Keratinocyte (primary cell): ENCODE measurements around the gene ZNF35. TPM values are rescaled to one million over a fixed set of nuclear protein-coding genes. Genes with fewer than 3 reads are reported as not detected.

Source experiments
- DNase-seq: peaks from one replicate; pipeline ENCODE4 v3.0.0-alpha.2; 2011; ENCODE audit warnings: low read depth, missing footprints, low spot score
- FAIRE-seq: peaks from 2 replicates; lab custom pipeline; 2011; peaks lifted over from hg19 to GRCh38; lab: Jason Lieb, UNC
- H2AFZ ChIP-seq: 2 replicates; pipeline ENCODE4 v1.6.0; 2012; ENCODE audit warnings: low read length, control low read depth, inconsistent platforms; ENCODE audit not compliant: control insufficient read depth
- H3K27ac ChIP-seq: 2 replicates; pipeline ENCODE4 v1.5.1; 2011; ENCODE audit warnings: low read length; ENCODE audit not compliant: control insufficient read depth, insufficient read depth
- H3K27me3 ChIP-seq: 3 replicates; pipeline ENCODE4 v1.6.0; 2011; ENCODE audit warnings: low read length; ENCODE audit not compliant: control insufficient read depth, insufficient read depth; ENCODE audit errors: extremely low read depth
- H3K36me3 ChIP-seq, 2 experiments: 2 replicates in 1 of 2; 3 replicates in 1 of 2; pipeline ENCODE4 v1.5.1; 2011; ENCODE audit warnings: low read length in 2 of 2, mild to moderate bottlenecking in 1 of 2; ENCODE audit not compliant: control insufficient read depth in 2 of 2, insufficient read depth in 2 of 2; ENCODE audit errors: extremely low read depth in 1 of 2
- H3K4me1 ChIP-seq: 3 replicates; pipeline ENCODE4 v1.5.1; 2011; ENCODE audit warnings: low read length; ENCODE audit not compliant: control insufficient read depth, insufficient read depth; ENCODE audit errors: extremely low read depth
- H3K4me2 ChIP-seq: 3 replicates; pipeline ENCODE4 v1.6.0; 2011; ENCODE audit warnings: low read depth, low read length; ENCODE audit not compliant: control insufficient read depth, insufficient read depth; ENCODE audit errors: extremely low read depth
- H3K4me3 ChIP-seq, 3 experiments: fragments of 200-600 bp in 1 of 3; sonication (generic) in 1 of 3; 2 replicates in 2 of 3; 3 replicates in 1 of 3; pipeline ENCODE4 v1.5.1; 2011 to 2016; ENCODE audit warnings: low read length in 3 of 3, mild to moderate bottlenecking in 3 of 3, control low read depth in 2 of 3, inconsistent platforms in 1 of 3, low read depth in 1 of 3, mixed read lengths in 1 of 3, mixed run types in 1 of 3, moderate library complexity in 1 of 3; ENCODE audit not compliant: control insufficient read depth in 2 of 3, insufficient read depth in 2 of 3; ENCODE audit errors: extremely low read depth in 1 of 3
- H3K79me2 ChIP-seq: 2 replicates; pipeline ENCODE4 v1.6.0; 2012; ENCODE audit warnings: low read length; ENCODE audit not compliant: control insufficient read depth, insufficient read depth
- H3K9ac ChIP-seq: 3 replicates; pipeline ENCODE4 v1.6.0; 2011; ENCODE audit warnings: low read length; ENCODE audit not compliant: control insufficient read depth, insufficient read depth; ENCODE audit errors: extremely low read depth
- H3K9me1 ChIP-seq: 3 replicates; pipeline ENCODE4 v1.6.0; 2011; ENCODE audit warnings: low read length; ENCODE audit not compliant: control insufficient read depth, insufficient read depth; ENCODE audit errors: extremely low read depth
- H3K9me3 ChIP-seq: 2 replicates; pipeline ENCODE4 v1.5.1; 2012; ENCODE audit warnings: low read depth, low read length; ENCODE audit not compliant: control insufficient read depth
- H4K20me1 ChIP-seq: 3 replicates; pipeline ENCODE4 v1.6.0; 2011; ENCODE audit warnings: low read length; ENCODE audit not compliant: control insufficient read depth, insufficient read depth; ENCODE audit errors: extremely low read depth
- EZH2 ChIP-seq: IDR thresholded peaks from one replicate; pipeline ENCODE4 v1.6.1; 2012; ENCODE audit warnings: inconsistent platforms, mild to moderate bottlenecking, low read length, moderate library complexity
- dilution Hi-C: fragments of 300-500 bp; cut with MboI; formaldehyde crosslinking; loops from one replicate; pipeline ENCODE4 v1.7.0; 2020; ENCODE audit warnings: low sequenced_read_pairs; ENCODE audit not compliant: extremely low pct_ligation_motif_present
- polyA plus RNA-seq, 5 experiments: library from polyadenylated mRNA; depleted of rRNA in 3 of 5; stranded (reverse) in 3 of 5; stranded (forward) in 1 of 5; unstranded in 1 of 5; fragments of >200 nt; gene quantifications; 1 replicate in 1 of 5; 2 replicates in 3 of 5; 3 replicates in 1 of 5; pipeline versions ENCODE4 v1.2.1 to v1.2.3, GENCODE V29; 2011 to 2012; ENCODE audit warnings: missing spikeins in 2 of 5, low read depth in 1 of 5, low replicate concordance in 1 of 5
- TF ChIP-seq, protein P1 (sequence below), 3 experiments: IDR thresholded peaks in 1 of 3; conservative IDR thresholded peaks in 1 of 3; optimal IDR thresholded peaks in 1 of 3; 2 replicates in 2 of 3; 3 replicates in 1 of 3; pipeline versions ENCODE3 to v1.5.1; 2011; ENCODE audit warnings: low read length in 3 of 3, mild to moderate bottlenecking in 3 of 3, moderate library complexity in 2 of 3, control low read depth in 1 of 3, inconsistent platforms in 1 of 3; ENCODE audit not compliant: insufficient read depth in 2 of 3; ENCODE audit errors: extremely low read depth in 1 of 3

Gene ZNF35
- polyA plus RNA-seq, 1 donor (not counting 4 experiments of a cell fraction or from before 2014, with no cell fraction given) = 6.3 TPM

DNA sequence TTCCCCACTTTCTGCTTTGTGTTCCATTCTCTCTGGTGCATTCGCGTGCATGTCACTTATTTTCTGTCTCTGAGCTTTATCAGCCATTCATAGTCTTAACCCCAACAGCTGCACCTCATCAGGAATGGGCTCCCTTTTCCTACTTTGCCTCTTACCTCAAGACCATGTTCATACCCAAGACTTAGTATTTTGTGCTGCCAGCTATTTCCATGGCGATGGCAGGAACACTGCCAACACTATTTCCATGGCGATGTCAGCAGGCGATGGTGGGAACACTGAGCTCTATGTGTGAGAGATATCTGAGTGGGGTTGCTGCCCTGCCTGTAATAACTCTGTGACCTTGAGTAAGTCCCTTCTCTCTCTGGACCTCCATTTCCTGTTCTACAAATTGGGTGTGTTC, 5.5 kb downstream of the ZNF35 start:
- H3K4me1 ChIP-seq = no peaks in the 10 kb centered on the region
- FAIRE-seq (no peak), DNase-seq (no peak)
- H3K4me2 ChIP-seq = no peak overlapping the region
- H3K27me3 ChIP-seq = no peaks in the 10 kb centered on the region
- H3K4me3 ChIP-seq = no peak overlapping the region
- H2AFZ ChIP-seq = no peak overlapping the region
- no peaks in the 10 kb centered on the region for H3K9me1 ChIP-seq
- no peaks in the 10 kb centered on the region for H4K20me1 ChIP-seq
- peaks cover 17% of the 10 kb centered on the region for H3K79me2 ChIP-seq
- H3K27ac ChIP-seq = no peak overlapping the region
- no peak overlapping the region for H3K9ac ChIP-seq
- dilution Hi-C loops = no loop called here
- H3K9me3 ChIP-seq = no peaks in the 10 kb centered on the region
- TF ChIP-seq, protein P1, sequence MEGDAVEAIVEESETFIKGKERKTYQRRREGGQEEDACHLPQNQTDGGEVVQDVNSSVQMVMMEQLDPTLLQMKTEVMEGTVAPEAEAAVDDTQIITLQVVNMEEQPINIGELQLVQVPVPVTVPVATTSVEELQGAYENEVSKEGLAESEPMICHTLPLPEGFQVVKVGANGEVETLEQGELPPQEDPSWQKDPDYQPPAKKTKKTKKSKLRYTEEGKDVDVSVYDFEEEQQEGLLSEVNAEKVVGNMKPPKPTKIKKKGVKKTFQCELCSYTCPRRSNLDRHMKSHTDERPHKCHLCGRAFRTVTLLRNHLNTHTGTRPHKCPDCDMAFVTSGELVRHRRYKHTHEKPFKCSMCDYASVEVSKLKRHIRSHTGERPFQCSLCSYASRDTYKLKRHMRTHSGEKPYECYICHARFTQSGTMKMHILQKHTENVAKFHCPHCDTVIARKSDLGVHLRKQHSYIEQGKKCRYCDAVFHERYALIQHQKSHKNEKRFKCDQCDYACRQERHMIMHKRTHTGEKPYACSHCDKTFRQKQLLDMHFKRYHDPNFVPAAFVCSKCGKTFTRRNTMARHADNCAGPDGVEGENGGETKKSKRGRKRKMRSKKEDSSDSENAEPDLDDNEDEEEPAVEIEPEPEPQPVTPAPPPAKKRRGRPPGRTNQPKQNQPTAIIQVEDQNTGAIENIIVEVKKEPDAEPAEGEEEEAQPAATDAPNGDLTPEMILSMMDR (optimal IDR thresholded peaks at IDR 0.05 in 1 of 3, IDR thresholded peaks at IDR 0.05 in 1 of 3, conservative IDR thresholded peaks at IDR 0.05 in 1 of 3; ENCODE audit: extremely low read depth in 1 of 3, insufficient read depth in 2 of 3, low read length in 3 of 3) = no peak
- no peak for TF ChIP-seq EZH2
- peaks cover 40 to 47% of the 10 kb centered on the region in 2 experiments for H3K36me3 ChIP-seq

DNA sequence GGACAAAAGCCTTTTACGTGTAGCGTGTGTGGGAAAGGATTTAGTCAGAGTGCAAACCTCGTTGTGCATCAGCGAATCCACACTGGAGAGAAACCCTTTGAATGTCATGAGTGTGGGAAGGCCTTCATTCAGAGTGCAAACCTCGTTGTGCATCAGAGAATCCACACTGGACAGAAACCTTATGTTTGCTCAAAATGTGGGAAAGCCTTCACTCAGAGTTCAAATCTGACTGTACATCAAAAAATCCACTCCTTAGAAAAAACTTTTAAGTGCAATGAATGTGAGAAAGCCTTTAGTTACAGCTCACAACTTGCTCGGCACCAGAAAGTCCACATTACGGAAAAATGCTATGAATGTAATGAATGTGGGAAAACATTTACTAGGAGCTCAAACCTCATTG, 10.5 kb downstream of the ZNF35 start:
- Histone ChIP-seq H3K27ac (no peak overlapping the region), H3K79me2 (peaks cover 2% of the 10 kb centered on the region), H3K4me2 (no peak overlapping the region), H3K9me1 (no peaks in the 10 kb centered on the region), H3K4me3 (no peak overlapping the region), H2AFZ (no peak overlapping the region), H3K36me3 (peaks cover 32 to 36% of the 10 kb centered on the region in 2 experiments), H3K9ac (no peak overlapping the region), H4K20me1 (no peaks in the 10 kb centered on the region), H3K9me3 (no peaks in the 10 kb centered on the region), H3K4me1 (no peaks in the 10 kb centered on the region), H3K27me3 (no peaks in the 10 kb centered on the region)
- no peak for DNase-seq
- TF ChIP-seq, protein P1 (optimal IDR thresholded peaks at IDR 0.05 in 1 of 3, IDR thresholded peaks at IDR 0.05 in 1 of 3, conservative IDR thresholded peaks at IDR 0.05 in 1 of 3; ENCODE audit: extremely low read depth in 1 of 3, insufficient read depth in 2 of 3, low read length in 3 of 3) = no peak
- no peak for FAIRE-seq
- dilution Hi-C loops = no loop called here
